Left ventricle myocardium inferior (tissue), 1 donor: ENCODE measurements around the gene HP1BP3. TPM values are rescaled to one million over a fixed set of nuclear protein-coding genes. Genes with fewer than 3 reads are reported as not detected.

ENCODE experiments used
- DNase-seq: peaks from one replicate; pipeline ENCODE4 v3.0.0-alpha.2; 2020
- H3K27ac ChIP-seq: fragments of 200-600 bp; replicated peaks from 2 replicates; pipeline ENCODE4 v1.8.0; 2021
- H3K27me3 ChIP-seq: fragments of 200-600 bp; 2 replicates; pipeline ENCODE4 v1.8.0; 2021; ENCODE audit warnings: low read depth
- H3K36me3 ChIP-seq: fragments of 200-600 bp; 2 replicates; pipeline ENCODE4 v1.8.0; 2021
- H3K4me1 ChIP-seq: fragments of 200-600 bp; 2 replicates; pipeline ENCODE4 v1.8.0; 2021
- H3K4me3 ChIP-seq: fragments of 200-600 bp; 2 replicates; pipeline ENCODE4 v1.8.0; 2021; ENCODE audit warnings: mild to moderate bottlenecking, moderate library complexity
- H3K9me3 ChIP-seq: fragments of 200-600 bp; replicated peaks from 2 replicates; pipeline ENCODE4 v1.8.0; 2021
- intact Hi-C: fragments of 100-400 bp; cut with micrococcal nuclease; formaldehyde crosslinking; loops from one replicate; pipeline ENCODE4 v1.11.0; 2022
- total RNA-seq: library from RNA; stranded (reverse); fragmentation: NEBNext Ultra II Directional; extraction: Animal tissue kit (Norgen Biotek cat#: 25700); gene quantifications from one replicate; pipeline ENCODE4 v1.2.1, GENCODE V29; 2021
- TF ChIP-seq, protein P1 (sequence below): fragments of 200-600 bp; IDR thresholded peaks from 2 replicates; pipeline ENCODE4 v1.8.0; 2021; ENCODE audit warnings: antibody characterized with exemption, mild to moderate bottlenecking, borderline replicate concordance
- donor health status: DM: no; HTN: yes; CAD: no; lungs with severe emphysema.

The HP1BP3 gene
- total RNA-seq, 1 donor from 2014 or later = 118 TPM

DNA sequence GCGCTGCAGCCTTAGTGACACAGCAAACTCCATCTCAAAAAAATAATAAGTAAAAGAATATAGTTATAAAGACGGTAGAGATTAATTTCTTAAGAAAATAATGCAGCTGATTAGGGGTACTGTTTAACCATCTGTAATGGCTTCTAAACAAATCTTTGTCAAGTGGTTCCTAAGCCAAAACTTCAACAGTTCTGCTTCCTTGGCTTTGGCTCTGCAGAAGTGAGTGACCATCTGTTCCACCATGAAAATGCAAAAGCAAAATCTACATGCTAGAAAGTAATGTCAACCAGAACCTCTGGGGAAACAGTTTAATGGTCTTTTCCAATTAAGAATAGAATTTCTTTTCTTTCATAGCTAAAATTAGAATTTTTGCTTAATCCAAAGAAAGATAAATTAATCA, 46.3 kb downstream of the HP1BP3 start:
- H3K27ac ChIP-seq = no peak overlapping the region
- no peak overlapping the region for H3K4me3 ChIP-seq
- H3K9me3 ChIP-seq = no peaks in the 10 kb centered on the region
- TF ChIP-seq, protein P1, sequence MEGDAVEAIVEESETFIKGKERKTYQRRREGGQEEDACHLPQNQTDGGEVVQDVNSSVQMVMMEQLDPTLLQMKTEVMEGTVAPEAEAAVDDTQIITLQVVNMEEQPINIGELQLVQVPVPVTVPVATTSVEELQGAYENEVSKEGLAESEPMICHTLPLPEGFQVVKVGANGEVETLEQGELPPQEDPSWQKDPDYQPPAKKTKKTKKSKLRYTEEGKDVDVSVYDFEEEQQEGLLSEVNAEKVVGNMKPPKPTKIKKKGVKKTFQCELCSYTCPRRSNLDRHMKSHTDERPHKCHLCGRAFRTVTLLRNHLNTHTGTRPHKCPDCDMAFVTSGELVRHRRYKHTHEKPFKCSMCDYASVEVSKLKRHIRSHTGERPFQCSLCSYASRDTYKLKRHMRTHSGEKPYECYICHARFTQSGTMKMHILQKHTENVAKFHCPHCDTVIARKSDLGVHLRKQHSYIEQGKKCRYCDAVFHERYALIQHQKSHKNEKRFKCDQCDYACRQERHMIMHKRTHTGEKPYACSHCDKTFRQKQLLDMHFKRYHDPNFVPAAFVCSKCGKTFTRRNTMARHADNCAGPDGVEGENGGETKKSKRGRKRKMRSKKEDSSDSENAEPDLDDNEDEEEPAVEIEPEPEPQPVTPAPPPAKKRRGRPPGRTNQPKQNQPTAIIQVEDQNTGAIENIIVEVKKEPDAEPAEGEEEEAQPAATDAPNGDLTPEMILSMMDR = no peak
- H3K4me1 ChIP-seq = peaks cover 10% of the 10 kb centered on the region
- no peak for DNase-seq
- intact Hi-C loops = no loop called here
- H3K36me3 ChIP-seq = peaks cover 71% of the 10 kb centered on the region
- H3K27me3 ChIP-seq = no peaks in the 10 kb centered on the region

DNA sequence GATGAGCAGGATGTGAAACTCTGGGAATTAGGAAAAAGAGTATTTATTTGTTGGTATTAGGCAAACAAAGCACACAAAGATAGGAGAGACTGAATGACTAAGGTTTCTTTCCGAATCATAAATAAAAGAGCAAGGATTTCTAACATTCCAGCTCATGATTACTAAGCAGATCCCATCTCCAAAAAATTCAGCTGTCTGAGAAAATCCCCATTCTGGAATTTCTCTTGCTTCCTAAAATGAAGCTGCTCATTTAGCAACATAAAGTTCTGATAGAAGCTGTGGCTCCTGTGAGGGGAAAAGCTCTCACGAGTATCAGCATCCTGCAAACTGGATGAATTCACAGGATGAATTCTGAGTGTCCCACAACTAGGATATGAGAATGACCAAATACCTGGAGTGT, 47.9 kb downstream of the HP1BP3 start:
- Histone ChIP-seq H3K4me3 (no peak overlapping the region), H3K27ac (no peak overlapping the region), H3K9me3 (no peaks in the 10 kb centered on the region), H3K4me1 (peaks cover 10% of the 10 kb centered on the region), H3K36me3 (peaks cover 55% of the 10 kb centered on the region), H3K27me3 (no peaks in the 10 kb centered on the region)
- DNase-seq = no peak
- TF ChIP-seq, protein P1 = no peak
- intact Hi-C loops = no loop called here

DNA sequence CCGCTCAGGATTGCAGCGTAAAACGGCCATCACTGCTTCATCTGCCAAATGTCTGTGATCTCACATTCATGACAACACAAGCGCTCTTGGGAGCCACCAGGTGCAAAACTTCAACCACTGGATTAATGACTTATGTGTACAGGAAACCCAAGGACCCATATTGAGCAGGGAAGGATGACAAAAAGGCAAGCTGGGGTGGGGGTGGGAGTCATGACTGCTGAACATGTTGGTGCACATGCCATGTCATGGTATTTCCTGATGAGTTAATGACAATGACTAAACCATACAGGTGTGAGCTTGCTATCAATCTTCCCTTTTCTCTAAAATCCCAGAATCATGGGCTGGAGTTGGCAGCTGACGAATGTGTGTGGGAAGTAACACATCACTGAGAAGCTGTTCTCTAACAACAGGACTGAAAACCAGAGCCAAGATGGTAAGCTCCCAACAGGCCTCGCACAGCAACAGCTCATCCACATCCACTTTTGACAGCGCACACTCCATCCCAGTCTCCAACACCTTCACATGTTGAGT, 51.5 kb downstream of the HP1BP3 start:
- no peak overlapping the region for H3K4me3 ChIP-seq
- no peaks in the 10 kb centered on the region for H3K9me3 ChIP-seq
- intact Hi-C loops = no loop called here
- peaks cover 20% of the 10 kb centered on the region for H3K36me3 ChIP-seq
- DNase-seq = no peak
- H3K27me3 ChIP-seq = peaks cover 19% of the 10 kb centered on the region
- TF ChIP-seq, protein P1 = no peak
- H3K27ac ChIP-seq = no peak overlapping the region
- peaks cover 39% of the 10 kb centered on the region for H3K4me1 ChIP-seq

DNA sequence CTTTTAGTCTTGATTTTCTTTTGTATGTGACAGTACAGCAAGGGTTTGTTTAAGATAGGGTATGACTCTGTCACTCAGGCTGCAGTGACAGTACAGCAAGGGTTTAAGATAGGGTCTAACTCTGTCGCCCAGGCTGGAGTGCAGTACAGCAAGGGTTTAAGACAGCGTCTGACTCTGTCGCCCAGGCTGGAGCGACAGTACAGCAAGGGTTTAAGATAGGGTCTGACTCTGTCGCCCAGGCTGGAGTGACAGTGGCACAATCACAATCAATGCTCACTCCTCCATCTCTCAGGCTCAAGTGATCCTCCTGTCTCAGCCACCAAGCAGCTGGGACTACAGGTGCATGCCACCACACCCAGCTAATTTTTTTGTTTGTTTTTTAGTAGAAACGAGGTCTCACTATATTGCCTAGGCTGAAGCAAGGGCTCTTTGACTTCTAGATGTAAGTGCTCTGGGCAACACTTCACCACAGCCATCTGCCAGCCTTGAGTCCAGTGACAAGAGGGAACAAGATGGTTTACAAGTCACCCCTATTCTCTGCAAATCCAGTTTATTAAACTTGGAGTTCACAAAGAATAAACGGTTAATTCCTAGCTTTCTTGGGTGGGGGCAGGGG, 53.6 kb downstream of the HP1BP3 start:
- H3K27me3 ChIP-seq = peaks cover 41% of the 10 kb centered on the region
- no peak for DNase-seq
- peak overlapping the region; percentile 9 for H3K27ac ChIP-seq
- H3K4me3 ChIP-seq = peak overlapping the region; percentile 76
- TF ChIP-seq, protein P1 = no peak
- intact Hi-C loops = no loop called here
- peaks cover 16% of the 10 kb centered on the region for H3K36me3 ChIP-seq
- no peaks in the 10 kb centered on the region for H3K9me3 ChIP-seq
- H3K4me1 ChIP-seq = peaks cover 33% of the 10 kb centered on the region

DNA sequence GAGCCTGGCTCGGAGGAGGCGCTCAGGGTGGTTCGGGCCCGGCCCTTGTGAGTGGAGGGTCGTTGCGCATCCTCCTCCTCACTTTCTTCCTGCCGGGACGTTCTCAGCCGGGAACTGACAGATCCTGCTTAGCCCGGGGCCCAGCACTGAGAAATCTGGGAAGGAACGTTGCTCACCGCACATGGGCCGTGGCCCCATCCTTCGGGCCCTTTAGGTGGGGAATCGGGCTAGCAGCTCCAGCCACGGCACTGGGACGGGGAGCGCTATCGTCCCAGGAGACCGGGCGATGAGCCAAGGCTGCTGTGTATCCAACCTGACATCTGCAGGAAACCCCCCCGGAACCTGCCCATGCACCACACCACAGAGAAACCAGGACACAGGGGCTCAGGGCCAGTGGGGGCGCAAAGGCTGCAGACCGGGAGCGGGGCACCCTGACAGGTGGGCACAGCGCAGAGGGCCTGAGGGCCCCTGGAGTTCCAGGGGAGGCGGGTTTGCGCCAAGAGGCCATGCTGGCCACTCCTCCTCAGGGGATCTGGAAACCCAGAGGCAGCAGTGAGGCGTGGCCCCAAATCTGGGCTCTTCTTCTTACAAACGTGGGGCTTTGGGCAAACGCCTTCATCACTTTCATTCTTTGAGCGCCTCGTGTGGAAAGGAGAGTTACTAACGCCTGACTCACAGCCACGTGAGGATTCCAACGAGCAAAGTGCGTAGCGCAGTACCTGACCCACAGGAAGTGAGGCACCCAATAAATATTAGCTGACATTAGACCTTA, 54.3 kb downstream of the HP1BP3 start, which contains the start of gene SH2D5:
TSS of gene SH2D5 (minus strand) at position 116 of the 772 bp plus-strand sequence. CDS start 4,659 bp downstream, outside the sequence.
- peak; percentile 36 for DNase-seq
- intact Hi-C loops = no loop called here
- H3K27ac ChIP-seq = peak within 1 kb of the TSS; percentile 9
- peaks cover 48% of the 10 kb centered on the region for H3K27me3 ChIP-seq
- TF ChIP-seq, protein P1 = peak; percentile 39
- H3K36me3 ChIP-seq = peaks cover 10% of the 10 kb centered on the region
- no peaks in the 10 kb centered on the region for H3K9me3 ChIP-seq
- H3K4me1 ChIP-seq = peaks cover 33% of the 10 kb centered on the region
- peak within 1 kb of the TSS; percentile 76 for H3K4me3 ChIP-seq
